ENCODE results near the gene C1orf87.

C1orf87 gene

DNA sequence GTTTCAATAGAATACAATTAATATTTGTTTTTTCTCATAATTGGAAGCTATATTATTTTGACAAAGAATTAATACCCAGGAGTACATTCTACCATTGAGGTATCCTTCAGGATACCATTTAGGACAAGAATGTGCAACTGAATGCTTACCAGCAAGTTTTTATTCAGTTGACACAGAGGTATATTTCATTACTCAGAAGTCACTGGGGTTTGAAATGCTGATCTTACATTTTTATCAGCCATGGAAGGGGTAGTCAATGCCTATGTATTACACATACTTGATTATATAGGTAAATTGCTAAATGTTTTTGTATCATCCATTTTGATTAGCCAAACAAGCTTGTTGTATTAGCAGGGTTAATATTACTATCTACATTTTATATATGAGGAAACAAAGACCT is 48.0 kb downstream of the C1orf87 start:
- no peaks in the 10 kb centered on the region for H3K27me3 ChIP-seq
- no peaks in the 10 kb centered on the region for H3K9me3 ChIP-seq
- no peak overlapping the region for H3K4me3 ChIP-seq (ENCODE audit: low read depth, low read length)
- TF ChIP-seq, protein P1, sequence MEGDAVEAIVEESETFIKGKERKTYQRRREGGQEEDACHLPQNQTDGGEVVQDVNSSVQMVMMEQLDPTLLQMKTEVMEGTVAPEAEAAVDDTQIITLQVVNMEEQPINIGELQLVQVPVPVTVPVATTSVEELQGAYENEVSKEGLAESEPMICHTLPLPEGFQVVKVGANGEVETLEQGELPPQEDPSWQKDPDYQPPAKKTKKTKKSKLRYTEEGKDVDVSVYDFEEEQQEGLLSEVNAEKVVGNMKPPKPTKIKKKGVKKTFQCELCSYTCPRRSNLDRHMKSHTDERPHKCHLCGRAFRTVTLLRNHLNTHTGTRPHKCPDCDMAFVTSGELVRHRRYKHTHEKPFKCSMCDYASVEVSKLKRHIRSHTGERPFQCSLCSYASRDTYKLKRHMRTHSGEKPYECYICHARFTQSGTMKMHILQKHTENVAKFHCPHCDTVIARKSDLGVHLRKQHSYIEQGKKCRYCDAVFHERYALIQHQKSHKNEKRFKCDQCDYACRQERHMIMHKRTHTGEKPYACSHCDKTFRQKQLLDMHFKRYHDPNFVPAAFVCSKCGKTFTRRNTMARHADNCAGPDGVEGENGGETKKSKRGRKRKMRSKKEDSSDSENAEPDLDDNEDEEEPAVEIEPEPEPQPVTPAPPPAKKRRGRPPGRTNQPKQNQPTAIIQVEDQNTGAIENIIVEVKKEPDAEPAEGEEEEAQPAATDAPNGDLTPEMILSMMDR (IDR thresholded peaks at IDR 0.05; ENCODE audit: low read depth, low read length) = no peak
- no peak for DNase-seq
- H3K36me3 ChIP-seq = no peaks in the 10 kb centered on the region
- H3K4me1 ChIP-seq = no peaks in the 10 kb centered on the region

DNA sequence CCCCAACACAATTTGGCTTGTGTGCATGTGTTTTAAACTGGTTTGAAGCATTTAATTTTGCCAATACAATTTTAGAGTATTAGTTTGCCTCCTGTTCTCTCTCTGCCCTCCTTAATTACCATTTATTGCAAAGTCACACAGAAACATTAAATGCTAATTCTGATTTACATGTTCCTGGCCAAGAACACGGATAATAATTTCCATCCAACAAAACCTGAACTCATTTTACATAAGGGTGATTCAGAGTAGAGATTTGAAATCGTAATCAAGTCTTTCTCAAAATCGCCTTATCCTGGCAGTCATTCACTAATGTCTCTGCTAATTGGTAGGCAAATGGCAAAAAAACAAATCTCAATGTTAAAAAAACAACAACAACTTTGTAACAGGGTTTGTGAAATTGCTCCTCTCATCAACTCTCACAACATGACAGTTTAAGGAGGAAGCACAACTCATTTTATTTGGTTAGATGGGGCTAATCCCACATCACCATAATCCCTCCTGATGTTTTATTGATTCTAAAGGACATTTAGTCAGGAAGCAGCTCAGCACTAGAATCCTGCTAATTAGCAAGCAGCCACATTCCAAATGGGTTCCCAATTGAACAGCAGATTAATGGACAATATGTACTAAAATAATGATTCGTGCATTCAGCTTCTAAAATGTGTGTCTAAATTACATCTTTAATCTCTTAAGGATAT is 55.9 kb downstream of the C1orf87 start:
- Histone ChIP-seq H3K4me3 (ENCODE audit: low read depth, low read length) (no peak overlapping the region), H3K9me3 (no peaks in the 10 kb centered on the region), H3K4me1 (no peaks in the 10 kb centered on the region), H3K27me3 (no peaks in the 10 kb centered on the region), H3K36me3 (no peaks in the 10 kb centered on the region)
- no peak for DNase-seq
- TF ChIP-seq, protein P1 (IDR thresholded peaks at IDR 0.05; ENCODE audit: low read depth, low read length) = no peak

DNA sequence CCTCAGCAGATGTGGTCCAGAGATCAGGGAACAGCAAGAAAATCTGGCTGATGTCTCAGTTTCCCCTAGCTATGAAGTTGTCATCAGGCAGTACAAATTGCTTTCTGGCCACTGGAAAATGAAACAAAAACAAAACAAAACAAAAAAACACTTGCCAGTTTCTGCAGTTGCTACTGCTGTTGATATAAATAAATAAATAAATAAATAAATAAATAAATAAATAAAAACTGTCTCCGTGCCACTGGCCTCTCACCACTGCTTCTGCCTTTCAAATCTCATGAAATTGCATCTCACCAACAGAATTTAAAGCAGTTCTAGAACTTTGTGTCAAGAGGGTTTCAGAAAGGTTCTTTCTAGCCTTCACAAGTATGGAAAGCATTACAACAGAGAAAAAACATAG is 62.9 kb downstream of the C1orf87 start:
- no peak for DNase-seq
- Histone ChIP-seq H3K27me3 (no peaks in the 10 kb centered on the region), H3K36me3 (no peaks in the 10 kb centered on the region), H3K9me3 (no peaks in the 10 kb centered on the region), H3K4me1 (no peaks in the 10 kb centered on the region), H3K4me3 (ENCODE audit: low read depth, low read length) (no peak overlapping the region)
- TF ChIP-seq, protein P1 (IDR thresholded peaks at IDR 0.05; ENCODE audit: low read depth, low read length) = no peak

DNA sequence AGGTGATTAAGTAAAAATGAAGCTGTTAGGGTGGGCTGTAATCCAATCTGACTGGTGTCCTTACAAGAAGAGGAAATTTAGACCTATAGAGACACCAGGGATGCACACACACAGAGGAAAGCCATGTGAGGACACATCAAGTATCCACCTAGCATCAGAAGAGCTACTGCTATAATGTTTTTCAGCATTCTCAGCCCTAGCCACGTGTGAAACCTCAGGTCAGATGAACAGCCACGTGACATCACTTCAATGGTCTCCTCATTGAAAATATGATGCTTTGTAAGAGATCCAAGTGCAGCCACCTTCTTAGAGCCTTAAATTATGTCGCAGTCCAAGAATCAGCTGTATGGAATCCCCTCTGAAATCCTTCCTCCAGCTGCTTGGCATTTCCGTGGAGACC is 65.1 kb downstream of the C1orf87 start:
- no peak for DNase-seq
- no peaks in the 10 kb centered on the region for H3K27me3 ChIP-seq
- TF ChIP-seq, protein P1 (IDR thresholded peaks at IDR 0.05; ENCODE audit: low read depth, low read length) = no peak

DNA sequence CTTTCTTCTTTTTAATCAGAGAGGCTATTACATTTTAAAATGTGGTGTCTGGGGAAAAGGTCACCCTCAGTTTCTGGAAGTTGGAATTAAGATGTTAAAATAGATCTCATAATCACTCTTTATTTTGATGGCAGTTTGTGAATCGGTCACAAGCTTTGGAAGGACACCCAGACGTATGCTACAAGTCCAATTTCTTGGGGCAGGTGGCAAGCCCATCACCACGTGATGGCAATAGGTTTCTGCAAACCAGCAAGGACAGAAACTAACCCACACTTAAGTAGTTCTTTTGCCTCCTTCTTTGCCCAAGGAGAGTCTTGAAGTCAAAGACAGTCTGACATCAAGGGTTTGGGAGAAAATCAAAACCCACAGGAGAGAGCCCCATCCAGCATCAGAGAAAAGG is 72.9 kb downstream of the C1orf87 start:
- Histone ChIP-seq H3K9me3 (no peaks in the 10 kb centered on the region), H3K4me1 (no peaks in the 10 kb centered on the region), H3K27me3 (no peaks in the 10 kb centered on the region), H3K36me3 (no peaks in the 10 kb centered on the region), H3K4me3 (ENCODE audit: low read depth, low read length) (no peak overlapping the region)
- TF ChIP-seq, protein P1 (IDR thresholded peaks at IDR 0.05; ENCODE audit: low read depth, low read length) = no peak
- DNase-seq = no peak

More for the DNA sequence above, 65.1 kb downstream of the C1orf87 start:
- no peaks in the 10 kb centered on the region for H3K4me1 ChIP-seq
- H3K9me3 ChIP-seq = no peaks in the 10 kb centered on the region
- no peak overlapping the region for H3K4me3 ChIP-seq (ENCODE audit: low read depth, low read length)
- no peaks in the 10 kb centered on the region for H3K36me3 ChIP-seq

DNA sequence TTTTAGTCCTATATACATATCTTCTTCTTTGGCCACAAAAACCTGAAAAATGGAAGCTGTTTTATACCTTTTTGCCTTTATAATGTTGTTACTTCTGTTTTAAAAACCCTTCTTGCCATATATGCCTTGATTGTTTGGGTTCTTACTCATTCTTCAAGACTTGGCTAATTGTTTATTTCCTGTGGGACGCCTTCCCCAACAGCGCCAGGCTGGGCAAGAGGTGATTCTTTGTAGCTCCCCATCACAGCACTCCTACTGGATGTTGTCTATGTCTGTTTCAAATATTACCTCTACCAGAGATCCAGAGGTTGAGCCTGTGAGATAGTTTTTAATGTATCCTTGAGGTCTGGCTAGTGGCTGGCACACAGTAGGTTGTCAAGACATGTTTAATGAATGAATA is 73.8 kb downstream of the C1orf87 start:
- H3K4me1 ChIP-seq = no peaks in the 10 kb centered on the region
- H3K9me3 ChIP-seq = no peaks in the 10 kb centered on the region
- H3K36me3 ChIP-seq = no peaks in the 10 kb centered on the region
- no peak for DNase-seq
- H3K4me3 ChIP-seq (ENCODE audit: low read depth, low read length) = no peak overlapping the region
- H3K27me3 ChIP-seq = no peaks in the 10 kb centered on the region
- TF ChIP-seq, protein P1 (IDR thresholded peaks at IDR 0.05; ENCODE audit: low read depth, low read length) = no peak
